HepG2 (cell line): ENCODE measurements around the gene DIPK1C. TPM values are rescaled to one million over a fixed set of nuclear protein-coding genes. Genes with fewer than 3 reads are reported as not detected.

ENCODE experiments used
- ATAC-seq: fragments of 200-7000 bp; cut with Tn5 transposase; 3 replicates; pipeline ENCODE4 v1.9.1; 2020; ENCODE audit warnings: mild to moderate bottlenecking, moderate library complexity
- BruUV-seq: library from RNA; stranded (reverse); fragments of 400-500 nt; replicated peaks from 2 replicates; lab custom pipeline; 2021; lab: Mats Ljungman, UMichigan
- CTCF ChIA-PET: fragments of 300-600 bp; formaldehyde crosslinking; extraction: SDS; loops from one replicate; lab custom pipeline; 2021; ENCODE audit warnings: low total read pairs, inconsistent platforms, low intra/inter-chr PET ratio; lab: Yijun Ruan, JAX
- POLR2A ChIA-PET: fragments of 350-600 bp; sonication (Branson Sonifier 250); formaldehyde crosslinking; loops from one replicate; lab custom pipeline; 2020; ENCODE audit warnings: antibody characterized with exemption, inconsistent platforms; lab: Yijun Ruan, JAX
- DNase-seq: peaks from one replicate; pipeline ENCODE4 v3.0.0-alpha.2; 2015; ENCODE audit warnings: low spot score
- FAIRE-seq: peaks from 3 replicates; lab custom pipeline; 2011; peaks lifted over from hg19 to GRCh38; lab: Jason Lieb, UNC
- H2AFZ ChIP-seq: one replicate; pipeline ENCODE4 v1.6.1; 2011; ENCODE audit warnings: low read length, inconsistent platforms
- H3K27ac ChIP-seq: fragments of 300-600 bp; 3 replicates; pipeline ENCODE4 v1.8.0; 2011; ENCODE audit warnings: mixed run types, mild to moderate bottlenecking, mixed read lengths, low read length, inconsistent platforms; ENCODE audit not compliant: insufficient read depth; ENCODE audit errors: extremely low read length
- H3K27me3 ChIP-seq, 2 experiments: fragments of 200-600 bp in 1 of 2; 2 replicates in 1 of 2; 3 replicates in 1 of 2; pipeline versions ENCODE4 v1.6.0 to v1.8.0; 2011; ENCODE audit warnings: low read length in 2 of 2, mild to moderate bottlenecking in 2 of 2, moderate library complexity in 2 of 2, inconsistent platforms in 1 of 2; ENCODE audit not compliant: insufficient read depth in 2 of 2, control insufficient read depth in 1 of 2
- H3K36me3 ChIP-seq, 2 experiments: fragments of 200-600 bp in 1 of 2; replicated peaks in 1 of 2; 2 replicates in 1 of 2; 3 replicates in 1 of 2; pipeline versions ENCODE4 v1.5.1 to v1.8.0; 2011; ENCODE audit warnings: low read length in 2 of 2, inconsistent platforms in 1 of 2; ENCODE audit not compliant: insufficient read depth in 2 of 2, control insufficient read depth in 1 of 2
- H3K4me1 ChIP-seq: 2 replicates; pipeline ENCODE4 v1.5.1; 2012; ENCODE audit warnings: low read length, inconsistent platforms; ENCODE audit not compliant: insufficient read depth
- H3K4me2 ChIP-seq: 2 replicates; pipeline ENCODE4 v1.6.0; 2011; ENCODE audit warnings: low read depth, low read length, inconsistent platforms
- H3K4me3 ChIP-seq, 3 experiments: fragments of 200-600 bp in 1 of 3; sonication (generic), shearing (Covaris generic) in 1 of 3; replicated peaks in 1 of 3; 2 replicates each; pipeline ENCODE4 v1.5.1; 2011 to 2016; ENCODE audit warnings: low read length in 3 of 3, inconsistent platforms in 2 of 3, low read depth in 2 of 3, mild to moderate bottlenecking in 2 of 3, control low read depth in 1 of 3, mixed read lengths in 1 of 3; ENCODE audit not compliant: insufficient read depth in 1 of 3
- H3K79me2 ChIP-seq: one replicate; pipeline ENCODE4 v1.6.1; 2011; ENCODE audit warnings: low read length, inconsistent platforms; ENCODE audit not compliant: insufficient read depth
- H3K9ac ChIP-seq: 2 replicates; pipeline ENCODE4 v1.6.0; 2011; ENCODE audit warnings: mild to moderate bottlenecking, low read depth, low read length, inconsistent platforms; ENCODE audit not compliant: insufficient read depth
- H3K9me3 ChIP-seq: 2 replicates; pipeline ENCODE4 v1.5.1; 2012; ENCODE audit warnings: mild to moderate bottlenecking, low read length
- H4K20me1 ChIP-seq: 2 replicates; pipeline ENCODE4 v1.6.0; 2011; ENCODE audit warnings: inconsistent platforms, mild to moderate bottlenecking, low read length, moderate library complexity; ENCODE audit not compliant: insufficient read depth
- CCDC6 ChIP-seq: sonication (generic); formaldehyde crosslinking; IDR thresholded peaks from 2 replicates; pipeline ENCODE4 v1.8.1; 2022; ENCODE audit warnings: mild to moderate bottlenecking, missing genetic modification reagents, moderate library complexity
- CENPT ChIP-seq: sonication (generic); formaldehyde crosslinking; IDR thresholded peaks from 2 replicates; pipeline ENCODE4 v1.8.0; 2022; ENCODE audit warnings: low read depth, mild to moderate bottlenecking, moderate library complexity, missing genetic modification reagents
- FOXA1 ChIP-seq, 2 experiments: fragments of 450-650 bp in 1 of 2; sonication (generic) in 1 of 2; formaldehyde crosslinking in 1 of 2; IDR thresholded peaks; 2 replicates each; pipeline versions ENCODE4 v1.4.0 to v1.6.1; 2016 to 2020; ENCODE audit warnings: missing genetic modification reagents in 1 of 2
- FOXP4 ChIP-seq: sonication (generic); formaldehyde crosslinking; IDR thresholded peaks from 2 replicates; pipeline ENCODE4 v1.4.0; 2020; ENCODE audit warnings: missing genetic modification reagents
- RFX3 ChIP-seq: IDR thresholded peaks from 2 replicates; pipeline ENCODE4 v1.6.1; 2016; ENCODE audit warnings: missing biosample characterization, missing genetic modification reagents
- TBX3 ChIP-seq: fragments of 450-650 bp; IDR thresholded peaks from 2 replicates; pipeline ENCODE4 v1.6.1; 2017; ENCODE audit warnings: antibody characterized with exemption, mild to moderate bottlenecking, inconsistent platforms, borderline replicate concordance
- ZBTB34 ChIP-seq: sonication (generic); formaldehyde crosslinking; IDR thresholded peaks from 2 replicates; pipeline ENCODE4 v1.8.0; 2022; ENCODE audit warnings: mild to moderate bottlenecking, missing genetic modification reagents
- ZBTB46 ChIP-seq: sonication (generic); formaldehyde crosslinking; IDR thresholded peaks from 2 replicates; pipeline ENCODE4 v1.4.0; 2020; ENCODE audit warnings: mild to moderate bottlenecking, missing genetic modification reagents, borderline replicate concordance
- ZNF263 ChIP-seq: sonication (generic); formaldehyde crosslinking; IDR thresholded peaks from 2 replicates; pipeline ENCODE4 v1.4.0; 2020; ENCODE audit warnings: missing genetic modification reagents
- WGBS: methylation state at CpG from one replicate; pipeline ENCODE4 v1.1.6; 2017; ENCODE audit warnings: low lambda C conversion rate; 5-methylcytosine and 5-hydroxymethylcytosine counted together
- in situ Hi-C: cut with HindIII; loops from 2 replicates; pipeline ENCODE4 v1.10.0; 2017; ENCODE audit warnings: low pct_unique_long_range_greater_than_20kb; ENCODE audit not compliant: extremely low pct_ligation_motif_present
- intact Hi-C: fragments of 100-400 bp; cut with micrococcal nuclease; formaldehyde crosslinking; loops from one replicate; pipeline ENCODE4 v1.10.0; 2022; ENCODE audit not compliant: unreplicated experiment
- polyA plus RNA-seq, 8 experiments: library from polyadenylated mRNA; depleted of rRNA in 3 of 8; stranded (reverse) in 7 of 8; unstranded in 1 of 8; fragments of >200 nt; fragmentation: Illumina TruSeq in 4 of 8; extraction: Trizol in 4 of 8; gene quantifications; 2 replicates each; pipeline versions ENCODE4 v1.2.1 to v1.2.3, GENCODE V29; 2011 to 2016; ENCODE audit warnings: low read depth in 4 of 8, missing spikeins in 1 of 8, mixed read lengths in 1 of 8; ENCODE audit not compliant: insufficient read depth in 1 of 8
- total RNA-seq, 5 experiments: library from RNA; depleted of rRNA; stranded (reverse); fragments of >200 nt; fragmentation: Illumina TruSeq; extraction: Trizol; gene quantifications; 2 replicates each; pipeline ENCODE4 v1.2.3, GENCODE V29; 2016; ENCODE audit warnings: low read depth in 1 of 5

The DIPK1C gene
- total and polyA plus RNA-seq, 2 of the 13 experiments (the other 11 are each of a cell fraction or from before 2014, with no cell fraction given) = 1.8 TPM; not detected in 1

- Histone ChIP-seq H3K9ac (no peak overlapping the region), H3K9me3 (no peaks in the 10 kb centered on the region), H4K20me1 (no peaks in the 10 kb centered on the region), H3K79me2 (no peaks in the 10 kb centered on the region), H3K27me3 (no peaks in the 10 kb centered on the region), H3K36me3 (no peaks in the 10 kb centered on the region), H3K4me2 (no peak overlapping the region), H3K4me1 (peaks cover 43% of the 10 kb centered on the region), H3K27ac (no peak overlapping the region), H2AFZ (no peak overlapping the region), H3K4me3 (no peak overlapping the region)
- no peak for ATAC-seq
- in situ Hi-C loops = loop anchor here (25.0 kb wide), 1 partner anchor 292 kb away; no protein-coding TSS in a partner anchor
- TF ChIP-seq CENPT (no peak), ZBTB46 (CRISPR knock-in tag) (no peak), RFX3 (no peak), FOXP4 (CRISPR knock-in tag) (no peak), FOXA1 (IDR thresholded peaks at IDR 0.05) (no peak), FOXA1 (CRISPR knock-in tag; IDR thresholded peaks at IDR 0.05) (no peak), ZBTB34 (CRISPR knock-in tag) (no peak), CCDC6 (CRISPR knock-in tag) (no peak), ZNF263 (CRISPR knock-in tag) (no peak), TBX3 (no peak)
- no peak for DNase-seq
- intact Hi-C loops = no loop called here
- ChIA-PET POLR2A (no interaction called here), CTCF (no interaction called here)
- WGBS = 89% methylated on average over 16 of the region's 16 CpGs
- no peak for FAIRE-seq
- TSS peak; percentile 79 for BruUV-seq
These were observed 22.5 kb upstream of the DIPK1C start for GRCh38 chr18:74479486-74480148.
